Adrenal gland (tissue), 5 donors: ENCODE data around the gene VASP.

Experiments
- CTCF ChIP-seq, 6 experiments: fragments of 450-650 bp in 4 of 6; fragments of 200-600 bp in 2 of 6; sonication (generic) in 1 of 6; IDR thresholded peaks; 1 replicate in 5 of 6; 2 replicates in 1 of 6; pipeline versions ENCODE4 v1.5.1 to v1.8.0; 2016 to 2021; ENCODE audit warnings: antibody characterized with exemption in 6 of 6, mild to moderate bottlenecking in 2 of 6, moderate library complexity in 1 of 6
- POLR2A ChIP-seq, 2 donors: fragments of 450-650 bp; IDR thresholded peaks; one replicate each; pipeline ENCODE4 v1.6.1; 2017; ENCODE audit warnings: antibody characterized with exemption in 2 of 2, mild to moderate bottlenecking in 2 of 2, moderate library complexity in 1 of 2
- donor health status: DM: no; HTN: no; CAD: no.

- TF ChIP-seq POLR2A (IDR thresholded peaks at IDR 0.05) (no peak), CTCF (IDR thresholded peaks at IDR 0.05) (no peak)
Observed at GRCh38 chr19:45507872-45508416, 665 bp downstream of the VASP start.
